K562 (cell line): ENCODE results near the gene IMPA2. TPM values are rescaled to one million over a fixed set of nuclear protein-coding genes. Genes with fewer than 3 reads are reported as not detected.

ENCODE experiments used
- CC2D1A ChIP-seq: fragments of 450-650 bp; IDR thresholded peaks from 2 replicates; pipeline ENCODE4 v1.6.1; 2017; ENCODE audit warnings: mild to moderate bottlenecking
- GTF3C2 ChIP-seq: IDR thresholded peaks from 3 replicates; pipeline ENCODE4 v1.6.1; 2011; ENCODE audit warnings: borderline replicate concordance, mild to moderate bottlenecking, moderate library complexity; ENCODE audit not compliant: insufficient read length; ENCODE audit errors: extremely low read depth
- MLLT1 ChIP-seq, 2 experiments: fragments of 450-650 bp; IDR thresholded peaks; 2 replicates each; pipeline ENCODE4 v1.6.1; 2016
- MXI1 ChIP-seq: IDR thresholded peaks from 2 replicates; pipeline ENCODE4 v1.6.1; 2011; ENCODE audit warnings: low read depth, mild to moderate bottlenecking, improper control_type of control experiment, low read length
- MYC ChIP-seq, 2 experiments: fragments of 250-450 bp in 1 of 2; sonication (Bioruptor Pico) in 1 of 2; IDR thresholded peaks; 2 replicates each; pipeline versions ENCODE4 v1.5.1 to v1.6.1; 2012 to 2021; ENCODE audit warnings: low read depth in 2 of 2, borderline replicate concordance in 1 of 2, improper control_type of control experiment in 1 of 2, low read length in 1 of 2, mild to moderate bottlenecking in 1 of 2, moderate library complexity in 1 of 2
- NCOA2 ChIP-seq, 2 experiments: fragments of 450-650 bp; IDR thresholded peaks; 2 replicates each; pipeline ENCODE4 v1.6.1; 2018; ENCODE audit warnings: mild to moderate bottlenecking in 2 of 2, moderate library complexity in 1 of 2; ENCODE audit not compliant: partially characterized antibody in 2 of 2
- SRF ChIP-seq, 2 experiments: fragments of 250-450, 450-650 bp in 1 of 2; sonication (Bioruptor Pico) in 1 of 2; sonication (generic) in 1 of 2; formaldehyde crosslinking; IDR thresholded peaks; 2 replicates each; pipeline versions ENCODE4 v1.5.0 to v1.5.1; 2020 to 2022; ENCODE audit warnings: mild to moderate bottlenecking in 1 of 2, missing genetic modification reagents in 1 of 2
- polyA plus RNA-seq, 8 experiments: library from polyadenylated mRNA; depleted of rRNA in 4 of 8; stranded (reverse) in 5 of 8; unstranded in 3 of 8; fragments of >200 nt; fragmentation: Nextera tagmentation in 2 of 8; fragmentation: Illumina TruSeq in 1 of 8; extraction: Ambion mirVana in 2 of 8; extraction: Trizol in 1 of 8; gene quantifications; 2 replicates each; pipeline versions ENCODE4 v1.2.1 to v1.2.3, GENCODE V29; 2011 to 2014; ENCODE audit warnings: inconsistent platforms in 1 of 8, missing spikeins in 1 of 8
- total RNA-seq, 7 experiments: library from RNA; depleted of rRNA in 6 of 7; stranded (reverse); fragments of >200 nt in 6 of 7; fragmentation: Illumina TruSeq in 2 of 7; extraction: Trizol in 2 of 7; gene quantifications; 2 replicates each; pipeline versions ENCODE4 v1.2.1 to v1.2.3, GENCODE V29; 2011 to 2021; ENCODE audit warnings: low replicate concordance in 1 of 7

The IMPA2 gene
- total and polyA plus RNA-seq, 9 of the 15 experiments (the other 6 are each of a cell fraction or from before 2014, with no cell fraction given), result 0.62 to 11.3 (median 5.7) TPM

- no peak for TF ChIP-seq MLLT1 (IDR thresholded peaks at IDR 0.05)
- TF ChIP-seq GTF3C2, result no peak
- TF ChIP-seq SRF (CRISPR knock-in tag; IDR thresholded peaks at IDR 0.05), result no peak
- no peak for TF ChIP-seq NCOA2 (IDR thresholded peaks at IDR 0.05; ENCODE audit: partially characterized antibody in 2 of 2)
- TF ChIP-seq MXI1, result no peak
- no peak for TF ChIP-seq MYC (IDR thresholded peaks at IDR 0.05; ENCODE audit: low read depth, low read length)
- TF ChIP-seq MYC (CRISPR knock-in tag; IDR thresholded peaks at IDR 0.05; ENCODE audit: borderline replicate concordance, low read depth), result no peak
- no peak for TF ChIP-seq CC2D1A
These were observed 7.9 kb downstream of the IMPA2 start (continued) for GRCh38 chr18:11989174-11989573.
